ENCODE measurements around the gene FMN1.

The FMN1 gene

DNA sequence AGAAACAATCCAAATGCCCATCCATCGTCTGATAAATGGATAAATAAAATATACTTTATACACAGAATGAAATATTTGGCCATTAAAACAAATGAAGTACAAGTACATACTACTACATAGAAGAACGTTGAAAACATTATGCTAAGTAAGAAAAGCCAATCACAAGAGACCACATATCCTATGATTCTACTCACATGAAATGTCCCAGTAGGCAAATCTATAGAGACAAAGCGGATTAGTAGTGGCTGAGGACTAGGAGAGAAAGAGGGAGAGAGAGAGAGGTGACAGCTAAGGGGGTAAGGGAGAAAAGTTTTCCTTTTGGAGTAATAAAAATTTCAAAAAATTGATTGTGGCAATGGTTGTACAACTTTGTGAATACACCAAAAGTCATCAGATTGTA is 329.7 kb downstream of the FMN1 start:
- Histone ChIP-seq H3K27me3 (ENCODE audit: control insufficient read depth in 1 of 2, insufficient read depth in 2 of 2, low read length in 2 of 2) (no peaks in the 10 kb centered on the region), H3K36me3 (ENCODE audit: control insufficient read depth in 1 of 2, insufficient read depth in 2 of 2, low read length in 2 of 2) (no peaks in the 10 kb centered on the region), H3K9me3 (ENCODE audit: control insufficient read depth in 1 of 2, low read length in 2 of 2) (no peaks in the 10 kb centered on the region), H3K4me1 (ENCODE audit: control insufficient read depth in 1 of 2, insufficient read depth in 2 of 2, low read length in 2 of 2) (no peaks in the 10 kb centered on the region), H3K4me3 (ENCODE audit: low read depth in 1 of 2, low read length in 2 of 2) (no peak overlapping the region), H3K27ac (ENCODE audit: low read depth, low read length) (no peak overlapping the region), H3K9ac (ENCODE audit: low read depth in 1 of 2, low read length in 2 of 2) (no peak overlapping the region)

DNA sequence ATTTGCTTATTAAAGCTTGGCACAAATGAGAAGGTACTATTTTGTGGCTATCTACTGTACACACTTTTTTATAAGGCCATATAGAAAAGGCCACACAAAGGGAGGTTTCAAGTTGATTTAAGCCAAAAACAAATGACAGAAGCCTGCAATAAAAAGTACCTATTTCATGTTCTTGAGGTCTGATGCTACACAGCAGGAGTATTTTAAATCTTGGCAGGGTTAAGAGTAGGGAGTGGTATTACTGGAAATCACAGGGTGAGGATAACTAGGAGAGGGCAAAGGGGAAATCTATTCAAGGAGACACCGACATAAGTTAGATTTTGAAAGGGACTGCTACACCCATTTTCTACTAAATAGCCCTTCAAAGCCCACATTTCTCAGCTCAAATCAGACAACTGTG is 330.5 kb downstream of the FMN1 start:
- no peaks in the 10 kb centered on the region for H3K27me3 ChIP-seq (ENCODE audit: control insufficient read depth in 1 of 2, insufficient read depth in 2 of 2, low read length in 2 of 2)

DNA sequence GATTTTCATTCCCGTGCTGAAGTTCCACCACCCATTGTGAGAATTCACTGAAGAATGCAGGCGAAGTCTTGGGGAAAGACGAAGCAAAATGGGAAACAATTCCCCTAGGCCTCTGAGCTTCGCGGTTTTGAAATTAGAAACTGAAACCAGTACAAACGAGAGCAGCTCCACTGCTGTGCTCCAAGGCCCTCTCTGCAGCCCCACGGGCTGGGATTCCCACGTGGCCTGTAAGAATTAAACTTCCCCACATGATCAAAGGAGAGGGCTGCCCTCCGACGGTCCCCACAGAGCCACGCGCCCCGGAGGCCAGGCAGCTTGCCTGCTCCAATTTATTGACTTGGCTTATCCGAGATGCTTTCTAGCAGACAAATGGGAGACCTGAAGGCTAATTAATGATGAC is 332.8 kb downstream of the FMN1 start:
- H3K9me3 ChIP-seq (ENCODE audit: control insufficient read depth in 1 of 2, low read length in 2 of 2) = no peaks in the 10 kb centered on the region
- H3K27ac ChIP-seq (ENCODE audit: low read depth, low read length) = no peak overlapping the region
- no peak overlapping the region for H3K9ac ChIP-seq (ENCODE audit: low read depth in 1 of 2, low read length in 2 of 2)
- peak overlapping the region in 1 of 2 donors; percentile 35 for H3K4me3 ChIP-seq (ENCODE audit: low read depth in 1 of 2, low read length in 2 of 2)
- H3K27me3 ChIP-seq (ENCODE audit: control insufficient read depth in 1 of 2, insufficient read depth in 2 of 2, low read length in 2 of 2) = no peaks in the 10 kb centered on the region
- no peaks in the 10 kb centered on the region for H3K4me1 ChIP-seq (ENCODE audit: control insufficient read depth in 1 of 2, insufficient read depth in 2 of 2, low read length in 2 of 2)
- no peaks in the 10 kb centered on the region for H3K36me3 ChIP-seq (ENCODE audit: control insufficient read depth in 1 of 2, insufficient read depth in 2 of 2, low read length in 2 of 2)

More for the DNA sequence above, 330.5 kb downstream of the FMN1 start:
- Histone ChIP-seq H3K9me3 (ENCODE audit: control insufficient read depth in 1 of 2, low read length in 2 of 2) (no peaks in the 10 kb centered on the region), H3K4me1 (ENCODE audit: control insufficient read depth in 1 of 2, insufficient read depth in 2 of 2, low read length in 2 of 2) (no peaks in the 10 kb centered on the region), H3K9ac (ENCODE audit: low read depth in 1 of 2, low read length in 2 of 2) (no peak overlapping the region), H3K27ac (ENCODE audit: low read depth, low read length) (no peak overlapping the region), H3K4me3 (ENCODE audit: low read depth in 1 of 2, low read length in 2 of 2) (no peak overlapping the region), H3K36me3 (ENCODE audit: control insufficient read depth in 1 of 2, insufficient read depth in 2 of 2, low read length in 2 of 2) (no peaks in the 10 kb centered on the region)

DNA sequence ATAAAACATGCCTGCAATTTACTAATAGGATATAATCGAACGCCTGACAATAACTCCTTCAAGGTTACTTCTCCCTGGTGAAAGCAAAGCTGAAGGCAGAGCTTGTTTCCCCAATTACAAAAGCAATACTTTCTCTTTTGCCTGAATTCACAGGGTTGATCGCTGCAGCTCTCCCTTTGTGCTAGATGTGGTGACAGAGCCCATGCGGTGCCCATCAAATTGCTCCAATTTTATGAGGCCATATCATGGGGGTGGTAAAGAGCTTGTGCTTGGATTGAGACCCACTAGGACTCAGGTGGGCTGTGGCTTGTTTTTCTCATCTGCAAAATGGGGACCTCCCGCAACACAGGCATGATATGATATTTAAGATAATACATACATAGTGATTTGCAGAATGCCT is 333.3 kb downstream of the FMN1 start:
- no peak overlapping the region for H3K4me3 ChIP-seq (ENCODE audit: low read depth in 1 of 2, low read length in 2 of 2)
- H3K27me3 ChIP-seq (ENCODE audit: control insufficient read depth in 1 of 2, insufficient read depth in 2 of 2, low read length in 2 of 2) = no peaks in the 10 kb centered on the region
- no peaks in the 10 kb centered on the region for H3K9me3 ChIP-seq (ENCODE audit: control insufficient read depth in 1 of 2, low read length in 2 of 2)
- H3K4me1 ChIP-seq (ENCODE audit: control insufficient read depth in 1 of 2, insufficient read depth in 2 of 2, low read length in 2 of 2) = no peaks in the 10 kb centered on the region
- no peaks in the 10 kb centered on the region for H3K36me3 ChIP-seq (ENCODE audit: control insufficient read depth in 1 of 2, insufficient read depth in 2 of 2, low read length in 2 of 2)
- no peak overlapping the region for H3K27ac ChIP-seq (ENCODE audit: low read depth, low read length)
- H3K9ac ChIP-seq (ENCODE audit: low read depth in 1 of 2, low read length in 2 of 2) = no peak overlapping the region

DNA sequence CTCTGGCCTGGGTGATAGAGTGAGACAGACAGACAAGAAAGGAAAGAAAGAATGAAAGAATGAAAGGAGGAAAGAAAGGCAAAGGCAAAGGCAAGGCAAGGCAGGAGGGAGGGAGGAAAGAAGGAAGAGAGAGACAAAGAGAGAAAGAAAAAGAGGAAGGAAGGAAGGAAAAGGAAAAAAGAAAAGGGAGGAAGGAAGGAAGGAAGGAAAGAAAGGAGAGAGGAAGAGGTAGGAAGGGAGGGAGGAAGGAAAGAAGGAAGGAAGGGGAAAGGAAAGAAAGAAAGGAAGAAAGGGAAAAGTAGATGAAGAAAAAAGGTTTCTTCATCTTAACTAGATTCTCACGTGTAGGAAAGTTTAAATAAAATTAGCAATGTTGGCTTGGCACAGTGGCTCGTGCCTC is 334.5 kb downstream of the FMN1 start:
- no peak overlapping the region for H3K4me3 ChIP-seq (ENCODE audit: low read depth in 1 of 2, low read length in 2 of 2)
- no peaks in the 10 kb centered on the region for H3K4me1 ChIP-seq (ENCODE audit: control insufficient read depth in 1 of 2, insufficient read depth in 2 of 2, low read length in 2 of 2)
- no peak overlapping the region for H3K9ac ChIP-seq (ENCODE audit: low read depth in 1 of 2, low read length in 2 of 2)
- no peaks in the 10 kb centered on the region for H3K27me3 ChIP-seq (ENCODE audit: control insufficient read depth in 1 of 2, insufficient read depth in 2 of 2, low read length in 2 of 2)
- H3K36me3 ChIP-seq (ENCODE audit: control insufficient read depth in 1 of 2, insufficient read depth in 2 of 2, low read length in 2 of 2) = no peaks in the 10 kb centered on the region
- H3K27ac ChIP-seq (ENCODE audit: low read depth, low read length) = no peak overlapping the region
- H3K9me3 ChIP-seq (ENCODE audit: control insufficient read depth in 1 of 2, low read length in 2 of 2) = no peaks in the 10 kb centered on the region

DNA sequence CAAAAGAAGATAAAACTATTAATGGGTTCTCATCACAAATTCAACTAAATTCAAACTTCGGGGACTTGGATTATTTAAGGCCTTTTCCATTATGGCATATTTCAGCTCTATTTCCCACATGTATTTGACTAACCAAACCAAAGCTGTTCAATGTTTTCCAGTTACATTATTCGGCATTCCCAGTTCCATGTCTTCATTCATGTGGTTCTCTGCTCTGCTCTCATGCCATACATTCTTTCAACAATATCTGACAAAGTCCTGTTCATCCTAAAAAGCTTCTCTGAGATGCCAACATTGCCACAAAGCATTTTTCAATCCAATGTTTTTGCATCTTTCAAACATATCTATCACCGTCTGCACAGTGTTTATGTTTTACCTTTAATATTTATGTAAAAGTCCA is 335.3 kb downstream of the FMN1 start:
- H3K9me3 ChIP-seq (ENCODE audit: control insufficient read depth in 1 of 2, low read length in 2 of 2) = no peaks in the 10 kb centered on the region
- no peak overlapping the region for H3K4me3 ChIP-seq (ENCODE audit: low read depth in 1 of 2, low read length in 2 of 2)
- H3K36me3 ChIP-seq (ENCODE audit: control insufficient read depth in 1 of 2, insufficient read depth in 2 of 2, low read length in 2 of 2) = no peaks in the 10 kb centered on the region
- no peak overlapping the region for H3K9ac ChIP-seq (ENCODE audit: low read depth in 1 of 2, low read length in 2 of 2)
- H3K27ac ChIP-seq (ENCODE audit: low read depth, low read length) = no peak overlapping the region
- no peaks in the 10 kb centered on the region for H3K4me1 ChIP-seq (ENCODE audit: control insufficient read depth in 1 of 2, insufficient read depth in 2 of 2, low read length in 2 of 2)
- H3K27me3 ChIP-seq (ENCODE audit: control insufficient read depth in 1 of 2, insufficient read depth in 2 of 2, low read length in 2 of 2) = no peaks in the 10 kb centered on the region

DNA sequence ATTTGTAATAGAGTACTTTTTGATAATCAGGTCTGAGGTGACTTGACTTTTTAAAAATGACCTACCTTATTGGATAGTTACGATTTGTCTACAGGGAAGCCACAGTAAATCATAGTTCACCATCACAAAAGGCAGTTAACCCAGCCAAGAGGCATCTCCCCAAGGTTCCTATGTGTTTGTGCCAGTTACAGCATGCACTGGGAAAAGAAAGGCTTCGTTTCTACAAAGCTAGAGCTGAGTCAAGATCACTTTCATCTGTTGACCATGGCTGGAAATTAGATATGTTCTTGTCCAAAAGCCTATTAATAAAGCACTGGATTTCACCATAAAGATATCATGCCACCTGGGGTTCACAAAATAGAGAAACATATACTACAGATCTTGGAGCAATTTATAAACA is 336.8 kb downstream of the FMN1 start:
- no peak overlapping the region for H3K4me3 ChIP-seq (ENCODE audit: low read depth in 1 of 2, low read length in 2 of 2)

DNA sequence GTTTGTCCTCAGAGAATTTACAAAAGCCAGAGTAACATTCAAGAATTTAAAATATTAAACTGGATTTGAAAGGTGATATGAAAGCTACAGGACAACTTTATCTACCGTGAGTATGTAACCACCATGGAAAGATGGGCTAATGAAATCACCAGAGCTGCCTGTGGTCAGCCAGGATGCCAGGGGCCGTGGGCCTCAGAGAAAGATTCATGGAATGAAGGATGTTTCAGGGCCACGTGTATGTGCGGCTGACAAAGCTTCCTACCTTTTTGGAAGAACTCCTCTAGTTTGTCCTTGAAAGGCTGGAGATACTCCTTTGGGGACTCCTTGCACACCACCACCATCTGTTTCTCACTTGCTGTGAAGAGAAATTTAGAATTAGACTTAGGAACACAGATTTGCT is 337.8 kb downstream of the FMN1 start:
- Histone ChIP-seq H3K4me1 (ENCODE audit: control insufficient read depth in 1 of 2, insufficient read depth in 2 of 2, low read length in 2 of 2) (no peaks in the 10 kb centered on the region), H3K36me3 (ENCODE audit: control insufficient read depth in 1 of 2, insufficient read depth in 2 of 2, low read length in 2 of 2) (no peaks in the 10 kb centered on the region), H3K9me3 (ENCODE audit: control insufficient read depth in 1 of 2, low read length in 2 of 2) (no peaks in the 10 kb centered on the region), H3K27ac (ENCODE audit: low read depth, low read length) (no peak overlapping the region), H3K4me3 (ENCODE audit: low read depth in 1 of 2, low read length in 2 of 2) (no peak overlapping the region), H3K9ac (ENCODE audit: low read depth in 1 of 2, low read length in 2 of 2) (no peak overlapping the region), H3K27me3 (ENCODE audit: control insufficient read depth in 1 of 2, insufficient read depth in 2 of 2, low read length in 2 of 2) (no peaks in the 10 kb centered on the region)

More for the DNA sequence above, 336.8 kb downstream of the FMN1 start:
- Histone ChIP-seq H3K27ac (ENCODE audit: low read depth, low read length) (no peak overlapping the region), H3K9me3 (ENCODE audit: control insufficient read depth in 1 of 2, low read length in 2 of 2) (no peaks in the 10 kb centered on the region), H3K4me1 (ENCODE audit: control insufficient read depth in 1 of 2, insufficient read depth in 2 of 2, low read length in 2 of 2) (no peaks in the 10 kb centered on the region), H3K27me3 (ENCODE audit: control insufficient read depth in 1 of 2, insufficient read depth in 2 of 2, low read length in 2 of 2) (no peaks in the 10 kb centered on the region), H3K36me3 (ENCODE audit: control insufficient read depth in 1 of 2, insufficient read depth in 2 of 2, low read length in 2 of 2) (no peaks in the 10 kb centered on the region), H3K9ac (ENCODE audit: low read depth in 1 of 2, low read length in 2 of 2) (no peak overlapping the region)

DNA sequence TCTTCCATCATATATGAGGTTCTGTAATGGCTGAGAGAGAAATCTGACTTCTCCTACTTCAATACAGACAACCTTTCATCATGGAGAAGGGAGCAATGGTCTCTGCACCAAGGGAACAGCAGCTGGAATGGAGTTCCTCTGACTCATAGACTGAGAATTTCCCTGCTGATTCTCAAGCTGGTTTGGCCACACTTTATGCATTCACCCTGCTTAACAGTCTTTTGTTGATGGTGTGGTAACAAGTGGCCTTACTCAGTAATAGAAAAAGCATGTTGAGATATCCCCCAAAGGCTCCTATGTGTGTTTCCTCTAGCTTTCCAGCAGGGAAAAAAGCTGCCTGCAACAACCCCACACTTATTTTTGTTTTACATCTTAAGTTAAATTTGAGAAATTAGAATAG is 338.6 kb downstream of the FMN1 start:
- no peaks in the 10 kb centered on the region for H3K4me1 ChIP-seq (ENCODE audit: control insufficient read depth in 1 of 2, insufficient read depth in 2 of 2, low read length in 2 of 2)
- no peaks in the 10 kb centered on the region for H3K27me3 ChIP-seq (ENCODE audit: control insufficient read depth in 1 of 2, insufficient read depth in 2 of 2, low read length in 2 of 2)
- H3K4me3 ChIP-seq (ENCODE audit: low read depth in 1 of 2, low read length in 2 of 2) = no peak overlapping the region
- H3K36me3 ChIP-seq (ENCODE audit: control insufficient read depth in 1 of 2, insufficient read depth in 2 of 2, low read length in 2 of 2) = no peaks in the 10 kb centered on the region
- H3K9me3 ChIP-seq (ENCODE audit: control insufficient read depth in 1 of 2, low read length in 2 of 2) = no peaks in the 10 kb centered on the region
- H3K9ac ChIP-seq (ENCODE audit: low read depth in 1 of 2, low read length in 2 of 2) = no peak overlapping the region
- H3K27ac ChIP-seq (ENCODE audit: low read depth, low read length) = no peak overlapping the region

DNA sequence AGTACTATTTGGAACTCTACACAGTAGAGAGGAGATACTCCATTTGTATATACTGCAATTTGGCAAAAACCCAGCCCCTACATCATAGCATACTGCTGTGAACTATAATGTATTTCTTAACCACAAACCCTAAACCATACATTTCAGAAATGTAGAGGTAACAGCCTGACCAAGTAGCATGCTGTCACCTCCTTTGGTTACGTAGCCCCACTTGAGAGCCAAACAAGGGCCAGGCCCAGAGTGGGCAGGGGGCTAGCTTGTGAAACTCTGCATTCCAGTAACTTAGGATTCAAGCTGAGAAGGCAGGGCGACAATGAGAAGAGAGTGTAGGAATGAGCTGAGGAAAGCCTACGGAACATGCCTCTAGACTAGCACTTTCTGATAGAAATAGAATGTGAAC is 340.9 kb downstream of the FMN1 start:
- H3K9me3 ChIP-seq (ENCODE audit: control insufficient read depth in 1 of 2, low read length in 2 of 2) = no peaks in the 10 kb centered on the region

DNA sequence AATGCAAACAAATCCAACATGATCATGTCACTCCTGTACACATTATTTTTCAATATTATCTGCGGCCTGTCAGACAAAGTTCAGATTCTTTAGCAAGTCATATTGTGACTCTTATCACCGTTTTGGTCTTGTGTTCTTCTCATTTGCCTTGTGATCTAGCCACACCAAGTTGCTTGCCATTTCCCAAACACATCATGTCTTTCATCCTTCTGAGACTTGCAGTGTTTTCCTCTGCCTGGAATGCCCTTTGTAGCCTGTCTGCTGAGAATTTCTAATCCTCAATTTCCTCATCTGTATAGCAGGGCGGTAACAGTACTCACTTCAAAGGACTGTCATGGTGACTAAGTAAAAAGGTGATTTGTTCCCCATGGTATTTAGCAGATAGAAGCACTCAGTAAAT is 341.7 kb downstream of the FMN1 start:
- Histone ChIP-seq H3K9ac (ENCODE audit: low read depth in 1 of 2, low read length in 2 of 2) (no peak overlapping the region), H3K27me3 (ENCODE audit: control insufficient read depth in 1 of 2, insufficient read depth in 2 of 2, low read length in 2 of 2) (no peaks in the 10 kb centered on the region), H3K4me3 (ENCODE audit: low read depth in 1 of 2, low read length in 2 of 2) (no peak overlapping the region), H3K27ac (ENCODE audit: low read depth, low read length) (no peak overlapping the region), H3K36me3 (ENCODE audit: control insufficient read depth in 1 of 2, insufficient read depth in 2 of 2, low read length in 2 of 2) (no peaks in the 10 kb centered on the region), H3K9me3 (ENCODE audit: control insufficient read depth in 1 of 2, low read length in 2 of 2) (no peaks in the 10 kb centered on the region), H3K4me1 (ENCODE audit: control insufficient read depth in 1 of 2, insufficient read depth in 2 of 2, low read length in 2 of 2) (no peaks in the 10 kb centered on the region)

More for the DNA sequence above, 340.9 kb downstream of the FMN1 start:
- no peaks in the 10 kb centered on the region for H3K36me3 ChIP-seq (ENCODE audit: control insufficient read depth in 1 of 2, insufficient read depth in 2 of 2, low read length in 2 of 2)
- H3K27ac ChIP-seq (ENCODE audit: low read depth, low read length) = no peak overlapping the region
- H3K4me1 ChIP-seq (ENCODE audit: control insufficient read depth in 1 of 2, insufficient read depth in 2 of 2, low read length in 2 of 2) = no peaks in the 10 kb centered on the region
- no peaks in the 10 kb centered on the region for H3K27me3 ChIP-seq (ENCODE audit: control insufficient read depth in 1 of 2, insufficient read depth in 2 of 2, low read length in 2 of 2)
- H3K4me3 ChIP-seq (ENCODE audit: low read depth in 1 of 2, low read length in 2 of 2) = no peak overlapping the region
- no peak overlapping the region for H3K9ac ChIP-seq (ENCODE audit: low read depth in 1 of 2, low read length in 2 of 2)

All from duodenal mucosa (tissue), 2 donors.